CD4-positive, alpha-beta T cell treated with Interleukin-21 for 1 hour (primary cell): ENCODE data around the gene NPEPPS.
"Not testable (repeated sequence)": the region's sequence is repeated elsewhere in the genome, so short reads cannot be mapped to it uniquely, and the experiment has no call there.

Experiments
- DNase-seq: peaks from one replicate; pipeline ENCODE4 v3.0.0-alpha.2; 2020

The NPEPPS gene, protein sequence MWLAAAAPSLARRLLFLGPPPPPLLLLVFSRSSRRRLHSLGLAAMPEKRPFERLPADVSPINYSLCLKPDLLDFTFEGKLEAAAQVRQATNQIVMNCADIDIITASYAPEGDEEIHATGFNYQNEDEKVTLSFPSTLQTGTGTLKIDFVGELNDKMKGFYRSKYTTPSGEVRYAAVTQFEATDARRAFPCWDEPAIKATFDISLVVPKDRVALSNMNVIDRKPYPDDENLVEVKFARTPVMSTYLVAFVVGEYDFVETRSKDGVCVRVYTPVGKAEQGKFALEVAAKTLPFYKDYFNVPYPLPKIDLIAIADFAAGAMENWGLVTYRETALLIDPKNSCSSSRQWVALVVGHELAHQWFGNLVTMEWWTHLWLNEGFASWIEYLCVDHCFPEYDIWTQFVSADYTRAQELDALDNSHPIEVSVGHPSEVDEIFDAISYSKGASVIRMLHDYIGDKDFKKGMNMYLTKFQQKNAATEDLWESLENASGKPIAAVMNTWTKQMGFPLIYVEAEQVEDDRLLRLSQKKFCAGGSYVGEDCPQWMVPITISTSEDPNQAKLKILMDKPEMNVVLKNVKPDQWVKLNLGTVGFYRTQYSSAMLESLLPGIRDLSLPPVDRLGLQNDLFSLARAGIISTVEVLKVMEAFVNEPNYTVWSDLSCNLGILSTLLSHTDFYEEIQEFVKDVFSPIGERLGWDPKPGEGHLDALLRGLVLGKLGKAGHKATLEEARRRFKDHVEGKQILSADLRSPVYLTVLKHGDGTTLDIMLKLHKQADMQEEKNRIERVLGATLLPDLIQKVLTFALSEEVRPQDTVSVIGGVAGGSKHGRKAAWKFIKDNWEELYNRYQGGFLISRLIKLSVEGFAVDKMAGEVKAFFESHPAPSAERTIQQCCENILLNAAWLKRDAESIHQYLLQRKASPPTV

DNA sequence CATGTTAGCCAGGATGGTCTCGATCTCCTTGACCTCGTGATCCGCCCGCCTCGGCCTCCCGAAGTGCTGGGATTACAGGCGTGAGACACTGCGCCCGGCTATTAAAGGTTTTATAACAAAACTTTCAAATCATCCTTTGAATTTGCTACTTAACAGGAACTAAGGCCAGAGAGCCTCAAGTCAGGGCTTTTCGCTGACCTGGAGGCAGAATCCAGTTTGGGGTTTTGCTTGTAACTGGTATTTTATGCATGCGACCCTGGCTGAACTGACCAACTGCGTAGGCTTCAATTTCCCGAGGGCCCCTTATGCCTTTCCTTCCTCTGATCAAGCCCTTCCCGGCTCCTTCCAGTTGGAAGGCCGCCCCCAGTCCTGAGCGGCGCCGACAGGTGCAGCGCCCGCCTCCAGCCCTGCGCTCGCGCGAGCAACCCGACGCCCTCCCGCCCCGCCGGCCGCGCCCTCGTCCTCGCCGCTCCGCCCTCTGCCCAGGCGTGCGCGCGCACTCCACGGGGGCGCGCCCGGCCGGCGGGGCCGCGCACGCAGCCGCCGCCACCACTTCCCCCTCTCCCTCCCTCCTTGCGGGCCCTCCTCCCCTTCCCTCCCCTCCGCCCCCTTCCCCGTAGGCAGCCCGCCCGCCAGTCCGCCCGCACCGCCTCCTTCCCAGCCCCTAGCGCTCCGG, at the start of gene NPEPPS:
TSS of gene NPEPPS (plus strand) at position 552 of the 676 bp plus-strand sequence. CDS start 193 bp downstream, outside the sequence.
- peak; percentile 94 for DNase-seq

DNA sequence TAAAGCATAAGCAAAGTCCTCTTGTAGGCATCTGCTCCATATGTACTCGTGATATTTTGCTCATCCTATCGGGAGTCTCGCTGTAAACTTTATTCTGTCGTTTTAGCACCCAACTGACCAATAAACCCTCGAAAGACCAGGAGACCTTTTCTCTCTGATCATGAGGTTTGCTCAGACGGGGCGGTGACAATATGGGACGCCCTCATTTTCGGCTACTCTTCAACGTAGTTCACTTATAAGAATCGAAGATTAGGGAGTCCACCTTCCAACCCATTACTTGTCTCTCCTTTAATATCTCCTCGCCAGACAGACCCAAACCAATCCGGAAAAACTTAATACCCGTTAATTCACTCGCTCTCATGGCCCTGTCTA, 39.1 kb upstream of the NPEPPS start:
- peak; percentile 10 for DNase-seq

DNA sequence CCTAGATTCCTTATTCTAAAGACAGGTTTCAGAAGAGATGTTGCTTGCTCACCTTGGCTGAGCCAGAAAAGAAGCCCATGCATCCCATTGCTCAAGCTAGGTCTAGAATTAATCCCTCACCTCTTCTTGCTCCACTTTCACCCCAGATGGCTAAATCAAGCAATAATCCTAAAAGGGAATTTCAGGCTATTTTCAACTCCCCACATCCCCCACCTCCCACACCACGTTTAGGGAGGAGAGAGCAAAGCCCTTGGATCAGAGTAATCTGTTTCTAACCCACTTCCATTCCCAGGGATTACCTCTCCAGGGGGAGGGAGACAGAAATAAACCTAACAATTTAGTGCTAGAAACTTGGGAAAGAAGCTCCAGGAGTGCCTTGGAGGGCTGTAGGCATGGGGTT, 31.8 kb upstream of the NPEPPS start:
- not testable (repeated sequence) for DNase-seq

DNA sequence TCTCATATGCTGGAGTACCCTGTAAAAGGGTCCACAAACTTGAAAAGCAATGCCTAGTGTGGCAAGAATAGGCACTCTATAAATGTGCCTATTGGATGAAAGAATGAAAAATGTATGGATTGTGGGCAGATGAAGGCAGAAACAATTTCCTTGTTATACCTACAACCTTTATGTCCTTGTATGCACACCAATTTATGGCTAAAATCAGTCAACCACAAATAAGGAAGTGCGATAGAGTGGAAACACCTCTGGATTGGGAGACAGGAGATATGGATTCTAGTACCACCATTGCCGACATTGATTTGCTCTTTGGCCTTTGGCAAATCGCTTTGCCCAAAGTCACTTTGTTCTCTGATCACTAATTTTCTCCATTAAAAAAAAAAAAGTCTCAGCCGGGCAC, 31.4 kb upstream of the NPEPPS start:
- not testable (repeated sequence) for DNase-seq

DNA sequence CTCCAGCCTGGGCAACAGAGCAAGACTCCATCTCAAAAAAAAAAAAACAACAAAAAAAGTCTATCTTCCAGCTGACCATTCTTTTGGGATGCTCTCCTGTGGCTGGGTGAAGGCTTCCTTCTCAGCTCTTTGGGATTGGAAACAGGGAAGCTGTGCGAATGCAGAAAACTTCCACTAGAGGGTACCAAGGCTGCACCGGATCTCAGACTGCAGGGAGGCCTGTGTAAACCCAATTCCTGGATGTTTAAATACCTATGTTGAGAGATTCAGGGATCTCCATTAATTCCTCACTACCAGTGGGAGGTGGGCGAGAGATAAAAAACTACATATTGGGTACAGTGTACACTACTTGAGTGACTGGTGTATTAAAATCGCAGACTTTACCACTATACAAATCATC, 30.3 kb upstream of the NPEPPS start:
- not testable (repeated sequence) for DNase-seq

DNA sequence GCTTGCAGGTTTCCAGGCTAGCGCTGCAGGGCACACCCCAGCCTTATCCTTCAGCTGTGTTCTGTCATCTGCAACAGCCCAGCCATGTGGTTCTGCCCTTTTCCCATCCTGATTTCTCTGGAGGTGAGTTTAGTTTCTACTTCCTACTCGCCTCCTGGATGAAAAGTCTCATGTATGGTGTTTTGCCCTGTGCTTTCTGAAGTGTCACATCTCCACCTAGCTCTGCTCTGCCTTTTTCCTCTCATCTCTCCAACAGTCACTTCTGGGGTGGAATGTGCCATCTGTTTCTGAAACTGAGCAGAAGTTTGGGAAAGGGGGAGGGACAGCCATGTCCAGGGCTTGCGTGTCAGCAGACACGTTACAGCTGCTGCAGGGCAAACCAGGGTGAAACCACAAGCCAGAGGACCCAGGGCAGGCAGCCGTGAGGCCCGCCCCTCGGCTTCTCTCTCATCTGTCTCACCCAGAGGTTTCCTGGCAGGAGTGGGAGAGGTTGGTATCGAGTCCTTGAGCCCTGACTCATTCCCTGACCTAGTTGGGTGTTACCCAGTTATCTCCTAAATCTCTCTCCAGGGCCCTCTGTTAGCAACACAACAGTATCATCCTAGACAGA, 28.7 kb upstream of the NPEPPS start:
- not testable (repeated sequence) for DNase-seq

DNA sequence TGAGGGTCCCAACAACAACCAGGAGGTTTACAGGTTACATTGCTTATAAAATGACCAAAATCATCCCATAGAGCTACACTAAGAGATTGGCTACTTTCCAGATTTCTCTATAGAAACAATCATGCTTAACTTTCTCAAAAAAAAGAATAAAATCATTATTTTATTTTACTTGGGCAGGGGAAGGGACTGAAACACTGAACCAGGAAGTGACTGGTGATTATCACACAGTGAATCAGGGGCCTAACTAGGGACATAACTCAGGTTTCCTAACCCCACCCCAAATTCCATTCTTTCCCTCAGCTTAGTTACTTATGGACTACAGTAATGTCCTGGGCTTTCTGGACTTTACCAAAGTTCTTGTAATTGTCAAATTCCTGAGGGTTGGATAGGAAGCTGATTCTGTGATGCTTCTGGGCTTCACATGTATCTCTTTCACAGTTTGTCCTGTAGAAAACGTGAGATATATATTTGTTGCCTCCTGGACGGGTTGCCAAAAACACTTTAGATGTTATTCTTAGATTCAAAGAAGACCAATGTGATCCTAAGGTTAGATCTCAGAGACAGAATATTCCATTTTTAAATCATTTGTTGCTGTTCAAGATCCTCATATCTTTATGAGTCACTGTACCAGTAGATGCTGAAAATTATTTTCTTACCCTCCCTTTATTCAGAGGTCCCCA, 28.0 kb upstream of the NPEPPS start:
- DNase-seq: not testable (repeated sequence)

DNA sequence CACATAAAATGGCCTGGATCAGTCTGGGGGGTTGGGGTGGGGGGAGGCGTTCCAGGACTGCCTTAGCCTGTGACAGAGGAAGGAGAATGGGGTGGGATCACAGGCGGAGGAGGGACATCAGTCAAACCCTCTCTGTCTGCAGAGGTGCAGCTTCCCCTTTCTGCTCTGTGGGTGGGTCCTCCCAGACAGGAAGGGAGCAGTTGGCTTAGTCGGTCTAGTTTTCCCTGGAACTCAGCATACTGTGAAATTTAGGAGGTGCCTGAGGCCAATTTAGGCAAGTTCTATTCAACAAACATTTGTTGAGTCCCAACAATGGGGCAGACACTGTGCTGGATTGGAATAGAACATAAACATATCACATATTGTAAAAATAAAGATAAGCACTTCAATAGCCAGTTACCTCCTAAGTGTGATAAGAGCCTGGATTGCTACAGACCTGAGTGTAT, 19.2 kb upstream of the NPEPPS start:
- DNase-seq: not testable (repeated sequence)

DNA sequence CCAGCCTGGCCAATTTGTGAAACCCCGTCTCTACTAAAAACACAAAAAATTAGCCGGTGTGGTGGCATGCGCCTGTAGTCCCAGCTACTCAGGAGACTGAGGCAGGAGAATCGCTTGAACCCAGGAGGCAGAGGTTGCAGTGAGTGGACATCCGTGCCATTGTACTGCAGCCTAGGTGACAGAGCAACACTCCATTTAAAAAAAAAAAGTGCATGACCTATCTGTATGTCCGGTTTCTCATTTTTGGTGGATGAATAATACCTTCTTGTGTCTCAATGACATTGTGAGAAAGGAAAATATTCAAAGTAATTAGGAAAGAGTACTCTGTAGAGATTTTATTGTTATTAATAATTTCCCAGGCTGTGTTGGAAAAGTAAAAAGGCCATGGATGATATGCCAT, 17.6 kb upstream of the NPEPPS start:
- DNase-seq: not testable (repeated sequence)

DNA sequence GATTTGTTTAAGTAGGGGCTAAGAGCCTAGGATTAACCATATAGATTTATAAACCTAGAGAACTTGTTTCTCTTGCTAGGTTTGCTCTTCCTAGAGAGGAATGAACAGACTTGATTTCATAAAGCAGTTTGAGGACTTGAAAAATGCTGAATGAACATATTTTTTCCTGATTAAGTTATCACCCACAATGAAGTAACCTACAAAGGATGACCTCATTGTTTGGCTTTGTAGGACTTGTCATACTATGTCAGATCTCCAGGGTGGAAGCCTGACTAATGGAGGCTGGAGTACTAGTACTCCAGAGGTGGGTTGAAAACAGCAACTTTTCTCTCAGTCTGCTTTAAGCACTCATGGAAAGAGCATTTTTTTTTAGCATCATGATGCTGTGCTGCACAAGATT, 12.0 kb upstream of the NPEPPS start:
- DNase-seq: not testable (repeated sequence)

DNA sequence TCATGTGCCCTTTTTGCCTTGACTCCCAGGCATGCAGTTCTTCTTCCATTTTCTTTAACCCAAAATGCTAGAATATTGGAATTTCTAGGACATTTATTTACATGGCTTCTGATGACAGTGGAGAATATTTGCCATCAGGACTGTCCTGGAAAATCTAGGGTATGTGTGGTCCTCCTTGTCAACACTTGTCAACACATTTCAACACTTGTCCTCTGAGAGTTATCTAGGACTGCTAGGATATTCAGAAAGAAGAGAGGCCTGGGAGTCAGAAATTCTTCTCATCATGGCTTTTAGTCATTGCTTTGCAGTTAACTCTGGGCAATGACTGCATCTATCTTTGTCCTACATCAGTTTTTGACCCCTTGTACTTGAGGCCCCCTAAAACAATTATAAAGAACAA, 11.5 kb upstream of the NPEPPS start:
- not testable (repeated sequence) for DNase-seq

DNA sequence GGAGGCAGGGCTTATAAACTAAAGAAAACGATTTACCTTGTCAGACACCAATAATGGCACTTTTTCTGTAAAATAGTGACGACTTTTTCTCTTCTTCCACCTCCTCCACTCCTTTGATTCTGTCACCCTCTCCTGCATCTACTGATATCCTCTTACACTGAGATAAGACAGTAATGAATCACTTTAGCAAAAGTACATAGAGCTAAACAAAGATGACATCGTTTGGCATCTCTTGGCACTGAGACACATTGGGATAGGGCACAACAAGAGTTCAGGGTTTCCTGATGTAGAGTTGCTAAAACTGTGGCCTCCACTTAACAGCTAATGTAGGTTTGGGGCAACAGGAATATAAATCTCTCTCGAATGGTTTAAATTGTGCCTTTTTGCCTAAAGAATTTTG, 10.6 kb upstream of the NPEPPS start:
- DNase-seq: not testable (repeated sequence)

DNA sequence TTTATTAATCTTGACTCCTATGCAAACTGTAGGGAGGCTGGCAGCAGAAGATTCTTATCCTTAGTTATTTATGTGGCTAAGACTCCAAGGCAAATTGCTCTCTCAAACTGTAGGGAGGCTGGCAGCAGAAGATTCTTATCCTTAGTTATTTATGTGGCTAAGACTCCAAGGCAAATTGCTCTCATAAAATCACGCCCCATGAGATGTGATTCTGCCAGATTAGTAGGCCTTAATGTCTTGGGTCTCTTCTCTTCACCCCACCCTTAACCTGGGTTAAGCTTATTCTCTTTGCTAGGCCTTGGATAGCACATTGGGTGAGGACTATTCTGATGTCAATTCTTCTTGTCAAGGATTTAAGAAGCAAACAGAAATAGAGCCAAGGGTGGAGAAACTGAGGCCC, 9.5 kb upstream of the NPEPPS start:
- DNase-seq: not testable (repeated sequence)

DNA sequence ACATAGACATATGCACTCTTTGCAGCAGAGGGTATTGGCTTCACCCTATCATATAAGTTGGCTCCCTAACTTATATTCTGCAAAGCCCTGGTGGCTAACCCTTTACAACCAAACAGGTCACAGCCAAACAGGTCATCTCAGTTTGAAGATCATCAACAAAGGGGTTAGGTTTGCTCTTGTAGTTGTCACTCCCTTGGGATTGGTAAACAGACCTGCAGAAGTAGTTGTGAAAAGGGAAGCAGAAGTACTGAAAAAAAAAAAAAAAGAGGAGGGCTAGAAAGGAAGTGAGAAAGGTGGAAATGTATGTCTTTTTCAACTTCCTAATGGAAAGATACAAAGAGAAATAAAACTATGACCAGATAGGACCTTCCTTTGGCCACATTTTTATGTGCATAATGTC, 8.6 kb upstream of the NPEPPS start:
- not testable (repeated sequence) for DNase-seq

DNA sequence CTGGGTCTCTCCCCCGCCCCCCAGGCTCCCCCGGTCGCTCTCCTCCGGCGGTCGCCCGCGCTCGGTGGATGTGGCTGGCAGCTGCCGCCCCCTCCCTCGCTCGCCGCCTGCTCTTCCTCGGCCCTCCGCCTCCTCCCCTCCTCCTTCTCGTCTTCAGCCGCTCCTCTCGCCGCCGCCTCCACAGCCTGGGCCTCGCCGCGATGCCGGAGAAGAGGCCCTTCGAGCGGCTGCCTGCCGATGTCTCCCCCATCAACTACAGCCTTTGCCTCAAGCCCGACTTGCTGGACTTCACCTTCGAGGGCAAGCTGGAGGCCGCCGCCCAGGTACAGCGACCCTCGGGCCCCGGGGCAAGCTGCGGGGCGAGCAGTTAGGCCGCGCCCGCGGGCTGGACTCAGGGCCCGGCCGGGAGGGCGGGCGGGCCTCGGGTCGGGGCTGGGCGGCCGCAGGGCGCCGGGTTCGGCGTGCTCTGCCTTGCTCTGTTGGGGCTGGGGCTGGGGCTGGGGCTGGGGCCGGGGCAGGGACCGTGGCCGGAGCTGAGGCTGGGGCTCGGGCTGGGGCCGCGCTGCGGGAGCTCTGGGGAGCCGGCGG, 419 bp downstream of the NPEPPS start:
- not testable (repeated sequence) for DNase-seq

DNA sequence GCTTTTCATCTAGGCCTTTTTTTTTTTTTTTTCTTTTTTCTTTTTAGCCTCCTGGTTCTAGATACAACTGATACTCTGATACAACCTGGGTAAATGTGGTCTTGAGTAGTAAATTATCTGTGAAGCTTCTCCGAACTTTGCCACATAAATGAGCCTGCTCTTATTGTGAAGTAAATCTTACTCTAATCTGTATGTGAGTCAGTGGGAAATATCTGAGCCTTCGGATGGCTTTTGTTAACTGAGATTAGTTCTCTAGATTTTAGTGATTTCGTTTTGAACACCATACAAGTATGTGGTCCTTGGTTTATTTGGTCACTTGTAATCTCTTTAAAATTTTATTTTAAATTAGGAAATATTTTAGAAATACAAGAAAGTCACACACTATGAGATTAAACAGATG, 8.2 kb downstream of the NPEPPS start:
- not testable (repeated sequence) for DNase-seq

DNA sequence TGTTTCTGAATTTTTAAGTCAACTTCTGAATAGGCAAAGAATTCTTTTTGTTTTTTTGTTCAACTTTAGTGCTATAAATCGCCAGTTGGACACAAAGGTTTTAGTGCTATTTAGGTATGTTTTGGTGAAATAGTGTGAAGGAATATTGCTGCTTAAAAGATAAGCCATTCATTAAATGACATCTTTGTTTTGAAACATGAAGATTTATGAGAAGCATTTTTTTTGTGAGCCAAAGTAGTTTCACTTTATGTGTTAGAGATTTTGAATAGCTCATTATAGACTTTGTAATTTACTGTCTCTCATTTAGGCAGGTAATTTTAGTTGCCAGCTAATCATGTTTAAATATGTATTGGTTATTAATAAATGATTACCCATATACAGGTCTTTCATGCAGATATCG, 10.8 kb downstream of the NPEPPS start:
- DNase-seq: not testable (repeated sequence)

DNA sequence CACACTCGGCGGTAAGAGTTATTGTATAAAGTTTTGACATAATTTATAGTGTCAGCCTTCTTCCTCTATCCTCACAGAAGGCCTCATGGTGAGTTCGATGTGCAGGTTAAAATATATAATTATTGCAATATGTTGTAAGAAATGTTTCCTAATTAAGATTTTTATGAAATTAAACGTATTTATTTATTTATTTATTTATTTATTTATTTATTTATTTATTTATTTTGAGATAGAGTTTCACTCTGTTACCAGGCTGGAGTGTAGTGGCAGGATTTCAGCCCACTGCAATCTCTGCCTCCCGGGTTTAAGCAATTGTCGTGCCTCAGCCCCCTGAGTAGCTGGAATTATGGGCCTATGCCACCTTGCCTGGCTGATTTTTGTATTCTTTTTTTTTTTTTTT, 13.4 kb downstream of the NPEPPS start:
- not testable (repeated sequence) for DNase-seq

DNA sequence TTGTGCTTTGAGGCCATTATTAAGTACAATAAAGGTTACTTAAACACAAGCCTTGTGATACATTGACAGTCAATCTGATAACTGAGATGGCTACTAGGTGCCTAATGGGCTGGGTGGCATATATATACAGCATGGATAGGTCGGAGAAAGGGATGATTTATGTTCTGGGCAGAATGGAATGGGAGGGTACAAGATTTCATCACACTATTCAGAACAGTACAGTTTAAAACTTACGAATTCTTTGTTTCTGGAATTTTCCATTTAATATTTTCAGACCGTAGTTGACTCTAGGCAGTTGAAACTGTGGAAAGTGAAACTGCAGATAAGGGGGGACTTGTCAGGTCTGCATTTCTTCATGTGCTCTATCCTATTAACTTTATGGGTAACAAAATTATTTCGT, 23.8 kb downstream of the NPEPPS start:
- DNase-seq: not testable (repeated sequence)

DNA sequence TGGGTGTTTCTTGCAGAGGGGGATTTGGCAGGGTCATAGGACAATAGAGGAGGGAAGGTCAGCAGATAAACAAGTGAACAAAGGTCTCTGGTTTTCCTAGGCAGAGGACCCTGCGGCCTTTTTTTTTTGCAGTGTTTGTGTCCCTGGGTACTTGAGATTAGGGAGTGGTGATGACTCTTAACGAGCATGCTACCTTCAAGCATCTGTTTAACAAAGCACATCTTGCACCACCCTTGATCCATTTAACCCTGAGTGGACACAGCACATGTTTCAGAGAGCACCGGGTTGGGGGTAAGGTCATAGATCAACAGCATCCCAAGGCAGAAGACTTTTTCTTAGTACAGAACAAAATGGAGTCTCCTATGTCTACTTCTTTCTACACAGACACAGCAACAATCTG, 25.2 kb downstream of the NPEPPS start:
- DNase-seq: not testable (repeated sequence)

DNA sequence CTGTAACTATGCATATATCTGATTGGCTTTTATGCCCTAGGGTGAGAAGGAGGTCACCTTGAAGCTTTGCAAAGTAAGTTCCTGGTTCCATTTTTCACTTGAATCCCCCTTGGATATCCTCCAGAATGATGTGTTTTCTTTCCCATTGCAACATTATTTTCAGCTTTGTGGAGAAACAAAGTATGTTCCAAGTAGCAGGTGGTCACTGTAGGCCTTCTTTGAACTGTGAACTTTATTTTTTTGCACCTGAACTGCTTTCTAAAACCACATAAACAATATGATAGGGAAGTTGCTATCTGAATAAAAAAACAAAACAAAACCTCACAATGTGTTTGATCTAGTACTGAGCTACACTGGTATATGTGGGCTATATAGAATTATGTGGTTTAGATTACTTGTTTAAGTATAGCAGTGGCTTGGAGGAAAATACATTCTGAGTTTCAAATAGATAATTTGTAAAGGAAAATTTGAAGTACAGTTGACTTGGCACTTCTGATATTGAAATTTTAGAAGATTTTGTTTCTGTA, 29.7 kb downstream of the NPEPPS start:
- not testable (repeated sequence) for DNase-seq
